SIG-M5 treated with dmso at 0.1 percent for 504 hours (cell line): ENCODE results near the gene MSH6.
A peak's percentile ranks its signal among the peaks of the same experiment; 100 is the strongest.

ENCODE experiments used
- DNase-seq: peaks from one replicate; lab custom pipeline; 2025; ENCODE audit not compliant: unreplicated experiment; lab: John Stamatoyannopoulos, UW

The MSH6 gene

GRCh38 chr2:47782671-47783485 is at the start of gene MSH6:
Gene MSH6 (plus strand): TSS chr2:47783145. CDS start chr2:47783234, 89 bp downstream.
- DNase-seq, result peak; percentile 86

- no peak for DNase-seq
Measured at GRCh38 chr2:47735136-47735869, 47.6 kb upstream of the MSH6 start.

- DNase-seq, result no peak
Measured at GRCh38 chr2:47735912-47736311, 47.0 kb upstream of the MSH6 start.

GRCh38 chr2:47737191-47737975 is 45.6 kb upstream of the MSH6 start:
- no peak for DNase-seq

- DNase-seq, result no peak
Measured at GRCh38 chr2:47738331-47738730, 44.6 kb upstream of the MSH6 start.

- peak; percentile 17 for DNase-seq
Measured at GRCh38 chr2:47741101-47741500, 41.8 kb upstream of the MSH6 start.

- no peak for DNase-seq
Measured at GRCh38 chr2:47741637-47742036, 41.3 kb upstream of the MSH6 start.

GRCh38 chr2:47744074-47744473 is 38.9 kb upstream of the MSH6 start:
- no peak for DNase-seq

GRCh38 chr2:47747878-47748277 is 35.1 kb upstream of the MSH6 start:
- no peak for DNase-seq

GRCh38 chr2:47751856-47752414 is 31.0 kb upstream of the MSH6 start:
- no peak for DNase-seq

GRCh38 chr2:47767497-47767844 is 15.5 kb upstream of the MSH6 start:
- DNase-seq, result no peak

- DNase-seq, result peak; percentile 33
Measured at GRCh38 chr2:47767880-47768609, 14.9 kb upstream of the MSH6 start.

GRCh38 chr2:47769318-47769717 is 13.6 kb upstream of the MSH6 start:
- DNase-seq, result no peak

GRCh38 chr2:47771211-47771610 is 11.7 kb upstream of the MSH6 start:
- DNase-seq, result peak; percentile 17

- DNase-seq, result no peak
Measured at GRCh38 chr2:47772343-47772742, 10.6 kb upstream of the MSH6 start.

GRCh38 chr2:47774567-47774966 is 8.4 kb upstream of the MSH6 start:
- no peak for DNase-seq

- no peak for DNase-seq
Measured at GRCh38 chr2:47777277-47777937, 5.5 kb upstream of the MSH6 start.

GRCh38 chr2:47778698-47779425 is 4.1 kb upstream of the MSH6 start:
- no peak for DNase-seq

- no peak for DNase-seq
Measured at GRCh38 chr2:47779426-47779790, 3.5 kb upstream of the MSH6 start.

GRCh38 chr2:47782381-47782670 is 619 bp upstream of the MSH6 start:
- no peak for DNase-seq
